ENCODE results near the gene KNCN.

KNCN gene

GRCh38 chr1:46569884-46570725 is 18.7 kb upstream of the KNCN start:
- in situ Hi-C loops (cut with HindIII; ENCODE audit: low sequenced_read_pairs) = no loop called here

GRCh38 chr1:46569116-46569515 is 17.7 kb upstream of the KNCN start:
- in situ Hi-C loops (cut with HindIII; ENCODE audit: low sequenced_read_pairs) = no loop called here

- in situ Hi-C loops (cut with HindIII; ENCODE audit: low sequenced_read_pairs) = no loop called here
Measured at GRCh38 chr1:46568461-46568891, 17.0 kb upstream of the KNCN start.

GRCh38 chr1:46563341-46563740 is 11.9 kb upstream of the KNCN start:
- in situ Hi-C loops (cut with HindIII; ENCODE audit: low sequenced_read_pairs) = no loop called here

GRCh38 chr1:46562498-46562897 is 11.1 kb upstream of the KNCN start:
- in situ Hi-C loops (cut with HindIII; ENCODE audit: low sequenced_read_pairs) = no loop called here

- in situ Hi-C loops (cut with HindIII; ENCODE audit: low sequenced_read_pairs) = no loop called here
Measured at GRCh38 chr1:46558966-46559365, 7.5 kb upstream of the KNCN start.

GRCh38 chr1:46558141-46558963 is 6.9 kb upstream of the KNCN start:
- in situ Hi-C loops (cut with HindIII; ENCODE audit: low sequenced_read_pairs) = no loop called here

GRCh38 chr1:46557403-46557802 is 6.0 kb upstream of the KNCN start:
- in situ Hi-C loops (cut with HindIII; ENCODE audit: low sequenced_read_pairs) = no loop called here

- in situ Hi-C loops (cut with HindIII; ENCODE audit: low sequenced_read_pairs) = no loop called here
Measured at GRCh38 chr1:46556822-46557221, 5.4 kb upstream of the KNCN start.

- in situ Hi-C loops (cut with HindIII; ENCODE audit: low sequenced_read_pairs) = no loop called here
Measured at GRCh38 chr1:46555826-46556619, 4.6 kb upstream of the KNCN start.

- in situ Hi-C loops (cut with HindIII; ENCODE audit: low sequenced_read_pairs) = no loop called here
Measured at GRCh38 chr1:46554597-46555381, 3.3 kb upstream of the KNCN start.

- in situ Hi-C loops (cut with HindIII; ENCODE audit: low sequenced_read_pairs) = no loop called here
Measured at GRCh38 chr1:46554236-46554596, 2.8 kb upstream of the KNCN start.

- in situ Hi-C loops (cut with HindIII; ENCODE audit: low sequenced_read_pairs) = no loop called here
Measured at GRCh38 chr1:46553506-46553905, 2.1 kb upstream of the KNCN start.

- in situ Hi-C loops (cut with HindIII; ENCODE audit: low sequenced_read_pairs) = no loop called here
Measured at GRCh38 chr1:46552357-46553237, 1.1 kb upstream of the KNCN start.

- in situ Hi-C loops (cut with HindIII; ENCODE audit: low sequenced_read_pairs) = no loop called here
Measured at GRCh38 chr1:46550751-46551231, 656 bp downstream of the KNCN start.

GRCh38 chr1:46549697-46550681 is 1.5 kb downstream of the KNCN start:
- in situ Hi-C loops (cut with HindIII; ENCODE audit: low sequenced_read_pairs) = no loop called here

- in situ Hi-C loops (cut with HindIII; ENCODE audit: low sequenced_read_pairs) = no loop called here
Measured at GRCh38 chr1:46547481-46548383, 3.7 kb downstream of the KNCN start.

Data from endothelial cell of hepatic sinusoid (primary cell).